ENCODE measurements around the gene GAGE12D.
"Not testable (repeated sequence)": the region's sequence is repeated elsewhere in the genome, so short reads cannot be mapped to it uniquely, and the experiment has no call there.

- not testable (repeated sequence) for TF ChIP-seq CTCF (conservative IDR thresholded peaks at IDR 0.05 in 1 of 2, IDR thresholded peaks at IDR 0.05 in 1 of 2; ENCODE audit: extremely low read depth in 1 of 2, insufficient read depth in 1 of 2, low read depth in 1 of 2, low read length in 2 of 2); EZH2 (IDR thresholded peaks at IDR 0.05; ENCODE audit: borderline replicate concordance, low read length)
Observed at GRCh38 chrX:49550989-49551388, 9.5 kb downstream of the GAGE12D start, which contains the start of gene GAGE12E.

Measured in mammary epithelial cell (primary cell).